ENCODE results near the gene MMD.
"Not testable (repeated sequence)": the region's sequence is repeated elsewhere in the genome, so short reads cannot be mapped to it uniquely, and the experiment has no call there.

The MMD gene

DNA sequence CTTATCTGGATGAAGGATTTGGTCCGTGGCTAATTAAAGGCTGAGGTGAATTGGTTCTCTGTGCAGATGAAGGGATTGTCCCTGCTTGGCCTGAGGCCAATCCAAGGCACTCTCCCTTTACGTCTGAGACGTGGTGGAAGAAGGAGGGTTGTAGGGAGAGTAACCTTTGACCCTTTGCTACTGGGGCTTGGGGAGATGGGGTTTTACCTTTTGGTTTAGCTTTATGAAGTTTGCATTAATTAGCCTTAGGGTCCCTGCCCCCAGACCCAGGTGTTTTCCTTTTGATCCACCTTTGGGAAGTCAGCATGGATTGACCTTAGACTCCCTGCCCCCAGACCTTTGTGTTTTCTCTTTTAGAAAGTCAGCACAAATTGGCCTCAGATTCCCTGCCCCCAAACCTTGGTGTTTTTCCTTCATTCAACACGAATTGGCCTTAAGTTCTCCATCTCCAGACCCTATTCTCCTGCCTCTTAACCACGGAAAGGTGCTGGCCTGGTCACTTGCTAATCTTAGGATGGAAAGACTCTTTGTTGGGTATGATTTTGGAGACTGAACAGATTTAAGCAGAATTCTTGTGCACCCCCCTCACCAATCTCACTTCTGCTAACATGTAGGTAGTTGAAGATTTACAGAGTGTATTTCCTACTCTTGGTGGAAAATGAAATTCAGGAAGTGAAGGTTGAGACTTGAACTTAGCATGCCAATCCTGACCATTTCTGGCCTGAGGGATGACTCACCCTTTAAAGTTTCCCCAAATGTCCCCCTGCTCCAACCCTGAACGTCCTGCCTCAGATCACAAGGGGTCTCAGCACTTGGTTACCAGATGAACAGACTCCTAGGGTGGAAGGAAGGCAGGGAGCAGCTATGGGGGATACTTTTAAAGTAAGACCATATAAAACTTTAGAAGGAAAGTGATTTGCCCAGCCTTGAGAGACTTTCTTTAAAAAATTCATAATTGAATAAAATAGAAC is 23.1 kb upstream of the MMD start:
- FAIRE-seq: peak; percentile 9
- peak; percentile 30 for DNase-seq (ENCODE audit: insufficient read length, low spot score)

DNA sequence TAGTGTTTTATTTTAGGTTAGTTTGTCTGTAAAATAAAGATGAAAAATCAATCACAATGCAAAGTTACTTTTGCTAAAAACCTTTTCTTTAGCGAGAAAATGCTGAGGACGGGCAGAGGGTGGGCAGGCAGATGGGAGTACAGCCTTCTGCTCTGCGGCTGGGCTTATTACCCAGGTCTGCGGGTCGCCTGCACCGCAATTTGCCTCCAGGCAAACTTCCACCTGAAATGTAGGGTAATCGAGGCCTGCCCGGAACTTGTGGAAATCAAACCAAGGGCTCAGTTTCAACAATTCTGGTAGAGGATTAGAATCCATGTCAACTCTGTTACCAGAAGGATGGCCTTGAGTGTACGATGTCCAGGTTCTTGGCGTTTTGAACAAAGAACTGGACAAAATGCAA is 22.3 kb upstream of the MMD start:
- no peak for DNase-seq (ENCODE audit: insufficient read length, low spot score)
- FAIRE-seq: no peak

DNA sequence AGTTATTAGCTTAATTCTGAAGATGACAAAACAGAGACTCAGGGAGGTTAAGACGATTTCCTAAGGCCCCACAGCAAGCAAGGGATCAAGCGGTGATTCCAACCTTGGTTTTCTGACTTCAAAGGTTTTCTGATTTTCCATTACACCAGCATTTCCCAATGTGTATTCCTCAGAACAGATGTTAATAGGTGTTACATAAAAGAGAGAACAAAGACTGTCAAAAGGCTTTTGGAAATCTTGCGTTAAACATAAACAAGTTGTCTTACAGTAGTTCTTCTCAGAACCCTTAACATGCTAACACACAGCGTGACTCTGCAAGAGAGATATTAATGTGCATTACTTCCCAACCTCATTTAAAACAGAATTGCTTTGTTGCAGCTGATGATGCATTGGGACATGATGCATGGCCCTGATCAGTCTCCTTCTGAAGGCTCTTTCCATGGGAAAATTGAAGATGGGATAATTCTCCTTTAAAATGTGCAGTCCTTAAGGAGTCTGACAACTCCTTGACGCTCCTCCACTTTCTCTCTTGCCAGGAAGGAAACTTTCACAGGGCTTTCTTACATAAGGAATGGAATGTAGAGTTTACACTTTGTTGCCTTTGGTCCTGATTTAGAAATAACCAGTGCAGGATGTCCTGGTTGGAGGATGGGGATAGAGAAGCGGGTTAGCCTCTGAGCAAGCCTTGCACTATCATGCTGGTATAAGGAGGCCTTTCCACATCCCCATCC is 21.5 kb upstream of the MMD start:
- FAIRE-seq (no peak), DNase-seq (ENCODE audit: insufficient read length, low spot score) (no peak)

DNA sequence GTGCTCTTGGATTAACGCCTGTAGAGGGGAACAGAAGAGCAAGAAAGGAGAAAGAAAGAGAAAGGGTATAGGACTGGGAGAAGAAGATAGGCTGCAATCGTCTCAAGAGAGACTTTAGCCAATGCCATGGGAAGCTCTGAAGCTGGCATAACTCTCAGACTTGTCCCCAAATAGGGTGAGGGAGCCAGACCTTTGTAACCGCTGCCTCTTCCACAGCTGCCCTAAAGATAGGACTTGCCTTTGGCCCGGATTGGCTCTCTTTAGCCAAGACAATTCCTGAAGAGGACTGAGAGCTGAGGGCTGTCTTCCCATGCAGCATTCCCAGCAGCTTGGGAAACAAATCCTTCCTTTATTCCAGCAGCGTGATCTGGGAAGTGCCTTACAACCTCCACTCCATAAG is 20.8 kb upstream of the MMD start:
- no peak for DNase-seq (ENCODE audit: insufficient read length, low spot score)
- FAIRE-seq: peak; percentile 26

DNA sequence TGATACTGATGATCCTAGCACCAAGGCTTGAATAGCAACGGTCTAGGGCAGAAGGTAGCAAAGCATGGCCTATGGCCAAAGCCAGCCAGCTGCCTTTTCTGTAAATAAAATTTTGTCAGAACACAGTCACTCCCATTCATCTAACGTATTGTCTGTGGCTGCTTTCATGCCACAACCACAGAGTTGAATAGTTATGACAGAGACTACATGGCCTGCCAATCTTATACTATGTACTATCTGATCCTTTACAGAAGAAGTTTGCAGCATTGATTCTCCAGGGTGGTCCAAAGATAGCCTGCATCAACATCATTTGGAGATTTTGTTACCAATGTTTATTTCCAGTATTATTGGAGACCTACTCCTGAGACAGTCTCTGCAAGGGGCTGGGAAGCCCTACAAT is 19.9 kb upstream of the MMD start:
- no peak for FAIRE-seq
- no peak for DNase-seq (ENCODE audit: insufficient read length, low spot score)

DNA sequence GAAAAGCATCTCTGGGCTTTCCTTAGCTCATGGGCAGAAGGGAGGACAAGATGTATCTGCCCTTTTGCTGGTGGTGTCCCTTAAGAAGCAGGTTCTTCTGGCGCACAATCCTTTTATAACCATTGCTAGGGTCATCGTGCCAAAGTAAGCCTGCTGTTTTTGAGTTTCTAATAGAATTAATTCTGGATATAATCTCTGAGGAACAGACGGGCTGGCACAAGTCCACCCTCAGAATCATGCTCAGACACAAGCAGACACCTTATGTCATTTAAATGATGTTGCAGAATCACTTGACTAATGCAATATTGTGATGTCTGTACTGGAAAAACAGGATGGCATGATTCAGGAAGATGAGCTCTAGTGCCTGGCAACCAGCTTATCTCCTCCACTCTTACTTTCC is 18.8 kb upstream of the MMD start:
- DNase-seq (ENCODE audit: insufficient read length, low spot score): no peak
- no peak for FAIRE-seq

DNA sequence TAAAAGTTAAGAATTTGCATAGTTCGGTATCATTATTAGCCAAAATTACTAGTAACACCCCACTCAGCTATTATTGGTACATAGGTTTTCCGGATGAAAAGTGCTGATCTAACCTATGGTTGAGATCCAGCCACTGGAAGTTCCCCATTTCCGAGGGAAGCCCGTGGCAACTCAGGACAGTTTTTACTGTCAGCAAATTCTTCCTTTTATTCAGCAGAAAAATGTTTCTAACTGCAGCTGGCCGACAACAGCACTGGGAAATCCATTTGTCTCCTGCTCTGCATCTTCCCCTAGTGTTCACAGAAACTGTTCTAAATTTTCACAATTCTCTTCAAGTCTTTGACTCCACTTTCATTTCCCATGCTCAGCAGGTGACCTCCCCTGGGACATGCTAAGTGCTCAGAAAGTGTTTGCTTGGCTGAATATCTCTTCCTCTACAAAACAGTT is 15.5 kb upstream of the MMD start:
- FAIRE-seq (no peak), DNase-seq (ENCODE audit: insufficient read length, low spot score) (no peak)

DNA sequence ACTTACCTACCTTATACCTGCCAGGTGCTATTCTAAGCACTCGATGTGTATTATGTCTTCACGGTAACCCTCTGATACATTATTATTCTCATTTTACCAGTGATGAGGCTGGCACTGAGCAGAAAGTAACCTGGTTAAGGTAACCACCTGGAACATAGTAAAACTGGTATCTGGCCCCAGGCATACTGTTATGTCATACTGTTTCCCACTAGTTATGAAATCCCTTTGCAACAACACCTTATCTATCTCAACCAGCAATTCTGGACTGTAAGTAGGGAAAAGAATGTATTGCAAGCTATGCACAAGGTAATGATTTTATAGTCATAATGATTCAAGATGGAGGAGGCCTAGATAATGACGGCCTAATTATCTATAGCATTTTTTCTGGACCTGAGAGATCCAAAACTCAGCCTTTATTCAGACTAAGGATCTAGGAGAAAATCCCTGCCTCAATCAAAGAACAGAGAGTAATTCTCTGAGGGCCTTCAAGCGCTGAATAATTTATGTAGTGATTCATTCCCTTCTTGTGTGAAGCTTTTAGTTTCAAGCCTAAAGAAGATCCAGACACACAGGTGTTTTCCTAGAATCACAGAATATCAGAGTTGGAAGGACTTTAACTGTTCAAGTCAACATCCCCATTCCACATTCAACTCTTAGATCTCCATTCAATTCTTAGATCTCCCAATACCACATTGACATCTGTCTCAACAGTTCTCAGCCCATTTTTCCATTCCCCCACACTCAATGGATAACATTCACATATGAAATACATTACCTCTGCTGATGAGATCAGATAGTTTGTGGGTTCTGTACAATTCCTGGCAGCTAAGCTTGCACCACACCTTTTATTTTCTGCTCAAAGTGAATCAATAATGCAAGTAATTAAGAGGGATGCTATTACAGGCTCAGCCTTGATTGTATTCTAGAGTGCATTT is 14.9 kb upstream of the MMD start:
- FAIRE-seq: no peak
- no peak for DNase-seq (ENCODE audit: insufficient read length, low spot score)

DNA sequence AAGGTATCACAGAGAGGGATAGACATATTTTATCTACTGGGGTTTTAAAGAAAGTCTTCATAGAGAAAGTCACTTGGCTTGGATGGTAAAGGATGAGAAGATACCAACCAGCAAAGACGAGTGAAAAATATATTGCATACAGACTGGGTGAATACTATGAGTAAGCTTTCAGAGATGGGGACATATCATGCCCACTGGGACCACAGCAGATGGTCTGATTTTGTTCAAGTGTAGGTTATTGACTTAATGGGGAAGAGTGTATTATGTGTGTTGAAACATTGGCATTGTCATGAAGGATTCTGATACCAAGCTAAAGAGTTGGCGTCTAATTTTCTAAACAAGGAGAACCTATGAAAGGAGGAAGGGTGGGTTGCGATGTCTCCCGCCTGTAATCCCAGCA is 13.8 kb upstream of the MMD start:
- FAIRE-seq (no peak), DNase-seq (ENCODE audit: insufficient read length, low spot score) (no peak)

DNA sequence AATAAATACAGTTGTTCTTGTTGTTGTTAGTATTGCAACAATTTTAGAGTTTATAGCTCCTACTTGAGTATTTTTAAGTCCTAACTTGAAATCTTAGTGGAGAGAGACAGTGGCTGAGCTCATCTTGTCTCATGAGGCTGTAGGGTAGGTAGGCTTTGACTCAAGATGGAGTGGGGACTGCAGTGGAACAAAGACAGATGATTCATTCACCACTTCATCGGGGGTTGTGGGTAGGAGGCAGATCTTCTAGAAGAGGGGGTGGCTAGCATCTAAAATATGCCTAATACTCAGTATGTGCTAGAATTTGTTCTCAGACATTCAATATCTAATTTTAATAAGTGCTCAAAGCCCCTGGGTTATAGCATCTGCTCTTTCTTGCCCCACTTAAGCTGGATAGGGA is 13.1 kb upstream of the MMD start:
- FAIRE-seq: no peak
- DNase-seq (ENCODE audit: insufficient read length, low spot score): no peak

DNA sequence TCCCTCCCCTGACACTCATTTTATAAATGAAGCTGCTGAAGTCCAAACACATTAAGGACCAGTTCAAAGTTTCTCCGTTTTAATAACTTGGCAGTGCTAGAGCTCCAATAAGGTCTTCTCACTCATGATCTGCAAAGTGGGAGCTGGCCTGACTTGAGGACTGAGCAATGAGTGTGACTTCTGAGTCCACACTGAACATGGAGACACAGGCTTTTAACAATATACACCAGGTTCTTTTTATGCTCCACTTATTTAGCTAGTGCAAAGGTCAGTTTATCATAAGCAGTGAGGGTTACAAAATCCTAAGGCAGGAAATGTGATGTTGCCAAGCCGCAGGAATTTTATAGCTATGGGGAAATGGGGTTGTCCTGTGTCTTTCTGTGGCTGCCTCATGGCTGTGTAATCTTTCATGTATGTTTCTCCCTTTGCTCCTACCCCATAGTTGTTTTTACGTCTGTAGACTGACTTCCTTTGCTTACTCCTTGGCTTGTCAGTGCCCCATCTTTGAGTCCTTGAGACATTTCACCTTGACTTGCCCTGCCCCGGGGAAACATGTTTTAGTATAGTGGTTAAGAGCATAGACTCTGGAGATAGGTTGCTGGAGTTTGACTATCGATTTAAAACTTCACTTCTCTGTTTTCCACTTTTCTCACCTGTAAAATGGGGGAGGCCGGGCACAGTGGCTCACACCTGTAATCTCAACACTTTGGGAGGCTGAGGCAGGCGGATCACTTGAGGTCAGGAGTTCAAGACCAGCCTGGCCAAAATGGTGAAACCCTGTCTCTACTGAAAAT is 12.2 kb upstream of the MMD start:
- DNase-seq (ENCODE audit: insufficient read length, low spot score): peak; percentile 78
- peak; percentile 64 for FAIRE-seq

DNA sequence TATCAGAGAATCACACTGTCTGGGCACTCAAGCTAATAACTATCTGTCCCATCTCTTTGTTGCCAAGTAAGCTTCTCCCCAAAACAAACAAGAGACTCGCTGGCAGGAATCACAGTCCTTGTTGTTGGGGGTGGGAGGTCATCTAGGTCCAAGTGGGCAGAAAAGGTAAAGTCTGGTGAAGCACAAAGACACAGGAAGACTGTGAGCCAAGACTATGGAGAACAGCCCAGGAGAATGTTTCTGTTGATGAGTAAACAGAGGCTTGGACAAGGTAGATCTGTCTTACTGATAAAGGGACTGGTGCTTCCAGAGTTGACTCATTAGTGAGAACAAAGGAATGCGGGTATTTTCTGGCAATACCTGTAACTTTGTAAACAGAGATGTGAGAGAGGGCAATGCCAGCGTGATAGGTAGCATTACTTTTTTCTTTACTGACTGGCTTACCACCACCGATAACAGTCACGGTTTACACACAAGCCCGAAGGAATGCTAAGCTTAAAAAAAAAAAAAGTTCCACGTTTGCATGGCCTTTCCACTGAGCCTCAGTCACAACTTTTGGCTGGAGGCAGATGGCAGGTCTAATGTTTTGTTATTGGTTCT is 11.5 kb upstream of the MMD start:
- FAIRE-seq: no peak
- DNase-seq (ENCODE audit: insufficient read length, low spot score): no peak

DNA sequence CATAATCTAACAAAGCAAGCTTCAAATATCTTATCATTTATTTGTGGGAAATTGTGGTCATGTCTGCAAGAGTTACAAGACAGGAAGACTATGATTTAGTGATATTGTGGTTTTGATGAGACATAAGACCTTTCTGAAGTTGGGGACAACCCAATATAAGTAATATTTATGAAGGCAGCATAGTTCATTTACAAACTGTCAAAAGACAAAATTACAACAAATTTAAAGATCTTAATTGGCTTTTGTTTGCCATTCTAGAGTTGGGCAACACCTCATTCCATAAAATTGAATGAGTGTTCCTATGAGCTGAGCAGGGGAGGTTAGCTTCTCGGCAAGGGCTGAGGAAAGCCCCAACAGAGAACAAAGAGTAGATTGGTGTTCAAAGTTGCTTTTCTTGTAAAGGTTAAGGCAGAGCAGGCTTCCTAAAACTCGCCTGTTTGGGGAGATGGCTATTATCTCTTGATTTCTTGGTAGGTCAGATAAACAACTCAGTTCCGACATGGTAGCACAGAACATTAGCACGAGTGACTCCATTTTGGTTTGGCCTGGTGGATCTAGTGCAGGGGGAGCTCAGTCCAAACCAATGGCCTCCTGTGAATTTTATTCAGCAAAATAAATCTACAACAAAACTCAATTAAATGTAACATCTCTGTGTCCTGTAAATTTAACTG is 10.9 kb upstream of the MMD start:
- FAIRE-seq (no peak), DNase-seq (ENCODE audit: insufficient read length, low spot score) (peak; percentile 24)

DNA sequence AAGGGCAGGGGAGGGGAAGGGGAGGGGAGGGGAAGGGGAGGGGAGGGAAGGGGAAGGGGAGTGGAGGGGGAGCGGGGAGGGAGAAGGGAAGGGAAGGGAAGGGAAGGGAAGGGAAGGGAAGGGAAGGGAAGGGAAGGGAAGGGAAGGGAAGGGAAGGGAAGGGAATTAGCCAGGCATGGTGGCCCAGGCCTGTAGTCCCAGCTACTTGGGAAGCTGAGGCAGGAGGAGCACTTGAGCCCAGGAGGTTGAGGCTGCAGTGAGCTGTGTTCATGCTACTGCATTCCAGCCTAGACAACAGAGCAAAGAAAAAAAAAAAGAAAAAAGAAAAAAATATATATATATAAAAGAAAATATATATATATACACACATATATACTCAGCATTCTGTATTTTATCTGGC is 10.3 kb upstream of the MMD start:
- FAIRE-seq: not testable (repeated sequence)

DNA sequence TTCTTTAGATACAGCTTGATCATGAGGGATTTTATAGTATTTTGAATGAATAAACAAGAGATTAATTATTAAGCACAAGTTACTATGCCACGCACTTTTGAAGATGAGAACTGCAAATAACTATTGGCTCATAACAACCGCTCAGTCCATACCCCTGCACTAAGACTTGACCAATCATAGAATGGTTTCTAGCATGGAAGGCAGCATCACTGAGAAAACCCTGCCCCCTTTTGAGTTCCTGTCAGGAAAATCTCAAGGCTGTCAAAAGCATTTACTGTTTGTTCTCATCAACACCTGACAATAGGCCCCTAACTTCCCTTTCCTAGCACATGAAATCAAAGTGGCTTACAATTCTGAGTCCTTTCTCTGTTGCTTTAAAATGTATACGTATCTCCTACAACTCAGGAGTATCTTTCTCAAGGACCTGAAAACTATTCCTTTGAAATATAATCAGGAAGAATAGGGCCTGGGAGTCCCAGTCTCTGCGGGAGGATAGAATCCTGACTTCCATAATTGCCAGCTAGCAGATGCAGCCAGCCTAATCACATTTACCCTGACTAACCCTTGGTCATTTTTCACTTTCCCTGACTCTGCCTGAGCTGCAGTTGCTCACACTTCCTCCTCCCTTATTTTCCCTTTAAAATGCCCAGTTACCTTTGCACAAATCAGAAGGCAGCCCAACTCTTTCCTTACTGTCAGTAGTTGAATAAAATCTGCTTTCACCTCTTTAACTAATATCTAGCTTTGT is 9.1 kb upstream of the MMD start:
- no peak for DNase-seq (ENCODE audit: insufficient read length, low spot score)
- FAIRE-seq: no peak

More for the DNA sequence above, 10.3 kb upstream of the MMD start:
- not testable (repeated sequence) for DNase-seq (ENCODE audit: insufficient read length, low spot score)

DNA sequence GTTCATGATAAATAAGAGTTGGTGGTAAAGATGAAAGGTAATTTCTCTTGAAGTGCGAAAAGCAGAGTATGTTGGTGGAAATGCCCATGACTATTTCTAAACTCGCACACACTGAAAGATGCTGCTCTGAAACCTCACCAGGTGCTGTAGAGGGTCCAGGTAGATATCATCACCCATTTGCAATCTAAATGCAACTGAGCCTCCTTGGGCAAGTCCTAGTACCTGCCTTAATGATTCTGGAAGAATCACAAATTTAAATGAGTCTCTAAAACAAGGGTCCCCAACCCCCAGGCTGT is 5.9 kb upstream of the MMD start:
- FAIRE-seq: no peak

DNA sequence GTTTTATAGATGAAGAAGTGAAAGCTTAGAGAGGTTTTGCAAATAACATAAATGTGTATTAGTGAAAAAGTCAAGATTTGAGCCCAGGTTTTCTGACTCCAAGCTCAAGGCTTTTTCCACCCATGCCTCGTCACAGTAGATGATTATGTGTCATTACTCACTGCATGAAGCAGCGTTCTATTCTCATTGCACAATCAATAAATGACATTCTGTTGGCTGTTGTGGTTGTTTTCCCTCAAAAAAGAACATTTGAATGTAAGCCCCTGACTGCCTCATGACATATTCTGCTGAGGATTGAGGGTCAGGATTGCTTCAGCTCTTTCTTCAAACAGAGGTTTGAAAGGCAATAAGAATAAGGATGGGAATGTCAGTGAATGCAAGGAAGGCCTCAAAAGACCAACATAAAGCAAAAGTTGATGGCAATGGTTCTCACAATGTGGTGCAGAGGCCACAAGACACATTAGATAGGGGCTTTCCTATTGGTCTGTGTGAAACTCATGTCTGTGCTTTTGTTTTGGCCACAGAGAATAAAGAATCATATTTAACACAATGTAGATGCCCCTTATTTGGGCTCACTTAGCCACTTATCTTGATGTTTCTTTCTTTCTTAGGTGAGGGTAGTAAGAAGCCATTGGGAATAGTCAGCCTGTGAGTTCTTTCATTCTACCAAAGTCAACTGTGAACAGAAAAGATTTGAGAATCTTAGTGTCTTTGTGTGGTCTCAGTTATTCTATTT is 5.4 kb upstream of the MMD start:
- FAIRE-seq: no peak

More for the DNA sequence above, 5.9 kb upstream of the MMD start:
- no peak for DNase-seq (ENCODE audit: insufficient read length, low spot score)

More for the DNA sequence above, 5.4 kb upstream of the MMD start:
- DNase-seq (ENCODE audit: insufficient read length, low spot score): no peak

Data from HTR-8/SVneo (cell line).